Measurements from ENCODE around the gene PLA2G12B.
"Not testable (repeated sequence)": the region's sequence is repeated elsewhere in the genome, so short reads cannot be mapped to it uniquely, and the experiment has no call there.

Gene PLA2G12B

DNA sequence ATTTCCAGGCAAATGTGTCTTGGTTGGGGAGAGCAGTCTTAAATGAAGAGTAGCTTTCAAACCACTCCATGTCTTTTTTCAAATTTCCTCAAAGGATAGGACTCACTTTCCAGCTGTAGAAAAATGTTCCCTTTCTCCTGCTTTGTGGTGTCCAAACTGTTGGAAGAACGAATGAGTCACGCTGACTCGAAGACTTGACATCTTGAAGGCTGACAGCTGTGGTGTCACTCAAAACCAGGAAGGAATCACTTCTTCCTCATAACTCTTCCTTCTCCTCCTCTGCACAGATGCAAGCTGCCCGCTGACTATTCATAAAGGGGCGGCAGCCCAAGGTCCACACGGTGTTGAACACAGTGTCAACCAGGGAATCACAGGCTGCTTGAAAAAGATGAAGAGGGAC is 19.2 kb downstream of the PLA2G12B start:
- DNase-seq (ENCODE audit: low read depth, low spot score) = no peak

DNA sequence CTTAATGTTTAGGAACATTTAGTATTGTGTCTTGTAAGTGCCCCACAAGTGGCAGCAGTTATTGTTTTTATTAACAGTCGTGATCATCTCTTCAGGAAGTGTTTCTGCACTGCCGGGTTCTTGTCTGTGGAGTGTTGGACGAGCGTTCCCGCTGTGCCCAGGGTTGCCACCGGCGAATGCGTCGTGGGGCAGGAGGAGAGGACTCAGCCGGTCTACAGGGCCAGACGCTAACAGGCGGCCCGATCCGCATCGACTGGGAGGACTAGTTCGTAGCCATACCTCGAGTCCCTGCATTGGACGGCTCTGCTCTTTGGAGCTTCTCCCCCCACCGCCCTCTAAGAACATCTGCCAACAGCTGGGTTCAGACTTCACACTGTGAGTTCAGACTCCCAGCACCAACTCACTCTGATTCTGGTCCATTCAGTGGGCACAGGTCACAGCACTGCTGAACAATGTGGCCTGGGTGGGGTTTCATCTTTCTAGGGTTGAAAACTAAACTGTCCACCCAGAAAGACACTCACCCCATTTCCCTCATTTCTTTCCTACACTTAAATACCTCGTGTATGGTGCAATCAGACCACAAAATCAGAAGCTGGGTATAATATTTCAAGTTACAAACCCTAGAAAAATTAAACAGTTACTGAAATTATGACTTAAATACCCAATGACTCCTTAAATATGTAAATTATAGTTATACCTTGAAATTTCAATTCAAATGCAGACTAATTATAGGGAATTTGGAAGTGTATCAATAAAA is 22.2 kb downstream of the PLA2G12B start:
- DNase-seq (ENCODE audit: low read depth, low spot score) = no peak

DNA sequence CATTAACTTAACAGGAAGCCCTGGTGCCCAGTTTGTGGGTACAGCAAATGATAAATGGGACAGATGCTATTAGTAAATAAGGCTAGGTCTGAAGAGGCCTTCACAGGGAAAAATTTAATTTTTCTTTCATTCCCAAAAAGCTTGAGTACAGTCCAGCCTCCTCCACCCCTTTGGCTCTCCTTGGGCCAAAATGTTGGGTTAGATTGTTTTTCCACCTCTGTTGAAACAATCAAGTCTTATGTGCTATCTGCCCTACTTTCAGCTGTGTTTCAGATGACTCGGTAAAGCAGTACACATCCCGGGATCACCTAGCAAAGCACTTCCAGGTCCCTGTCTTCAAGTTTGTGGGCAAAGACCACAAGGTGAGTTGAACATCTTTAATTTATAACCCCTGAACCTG is 24.3 kb downstream of the PLA2G12B start:
- DNase-seq (ENCODE audit: low read depth, low spot score) = no peak

- DNase-seq (ENCODE audit: low read depth, low spot score) = no peak
Observed at GRCh38 chr10:72928798-72929197, 25.8 kb downstream of the PLA2G12B start.

- DNase-seq (ENCODE audit: low read depth, low spot score) = no peak
Observed at GRCh38 chr10:72927485-72927884, 27.1 kb downstream of the PLA2G12B start.

DNA sequence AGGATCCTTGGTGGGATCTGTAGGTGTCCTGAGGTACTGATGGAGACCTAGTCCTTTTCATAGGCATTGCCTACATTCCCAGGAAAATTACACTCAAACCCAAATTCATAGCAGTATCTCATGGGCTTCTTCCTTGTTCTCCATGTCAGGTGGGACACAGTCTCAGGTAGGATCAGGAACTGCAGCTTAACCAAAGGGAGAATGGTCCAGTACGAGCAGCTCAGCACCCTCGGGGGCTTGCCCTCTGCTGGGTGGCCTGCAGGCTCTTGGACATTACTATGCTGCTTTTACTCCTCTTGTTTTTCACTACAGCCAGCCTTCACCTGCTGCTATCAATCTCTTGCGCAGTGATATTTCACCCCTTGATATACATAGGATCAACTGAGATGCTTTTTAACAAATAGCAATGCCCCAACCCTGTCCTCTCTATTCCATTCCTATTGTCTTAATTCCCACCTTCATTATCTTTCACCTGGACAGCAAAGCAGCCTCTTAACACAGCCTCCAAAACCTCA is 28.6 kb downstream of the PLA2G12B start:
- DNase-seq (ENCODE audit: low read depth, low spot score) = no peak

DNA sequence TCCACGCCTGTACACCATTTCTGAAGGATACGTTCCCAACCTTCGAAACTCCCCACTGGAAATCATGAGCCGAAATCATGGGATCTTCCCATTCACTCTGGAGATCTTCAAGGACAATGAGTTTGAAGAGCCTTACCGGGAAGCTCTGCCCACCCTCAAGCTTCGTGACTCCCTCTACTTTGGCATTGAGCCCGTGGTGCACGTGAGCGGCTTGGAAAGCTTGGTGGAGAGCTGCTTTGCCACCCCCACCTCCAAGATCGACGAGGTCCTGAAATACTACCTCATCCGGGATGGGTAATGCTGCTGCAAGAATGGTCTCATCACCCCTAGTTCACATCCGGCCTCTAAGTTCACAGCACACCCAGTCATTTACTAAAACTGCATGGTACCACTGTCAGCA is 30.3 kb downstream of the PLA2G12B start:
- no peak for DNase-seq (ENCODE audit: low read depth, low spot score)

GRCh38 chr10:72921147-72921683 is 33.4 kb downstream of the PLA2G12B start:
- DNase-seq (ENCODE audit: low read depth, low spot score) = not testable (repeated sequence)

- no peak for DNase-seq (ENCODE audit: low read depth, low spot score)
Observed at GRCh38 chr10:72918352-72918751, 36.3 kb downstream of the PLA2G12B start.

GRCh38 chr10:72917803-72918332 is 36.7 kb downstream of the PLA2G12B start:
- not testable (repeated sequence) for DNase-seq (ENCODE audit: low read depth, low spot score)

DNA sequence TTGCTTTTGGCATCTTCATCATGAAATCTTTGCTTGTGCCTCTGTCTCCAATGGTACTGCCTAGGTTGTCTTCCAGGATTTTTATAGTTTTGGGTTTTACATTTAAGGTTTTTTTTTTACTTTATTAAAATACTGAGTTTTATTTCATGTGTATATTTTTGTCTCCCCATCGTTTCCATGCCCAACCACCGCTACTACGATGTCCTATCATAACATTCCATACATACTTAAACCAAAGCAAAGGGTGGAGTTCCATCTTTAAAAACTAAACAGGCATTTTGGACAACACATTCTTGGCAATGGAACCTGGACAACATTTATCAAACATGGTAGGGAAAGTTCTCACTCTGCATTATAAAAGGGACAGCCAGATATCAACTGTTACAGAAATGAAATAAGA is 37.4 kb downstream of the PLA2G12B start:
- DNase-seq (ENCODE audit: low read depth, low spot score) = not testable (repeated sequence)

DNA sequence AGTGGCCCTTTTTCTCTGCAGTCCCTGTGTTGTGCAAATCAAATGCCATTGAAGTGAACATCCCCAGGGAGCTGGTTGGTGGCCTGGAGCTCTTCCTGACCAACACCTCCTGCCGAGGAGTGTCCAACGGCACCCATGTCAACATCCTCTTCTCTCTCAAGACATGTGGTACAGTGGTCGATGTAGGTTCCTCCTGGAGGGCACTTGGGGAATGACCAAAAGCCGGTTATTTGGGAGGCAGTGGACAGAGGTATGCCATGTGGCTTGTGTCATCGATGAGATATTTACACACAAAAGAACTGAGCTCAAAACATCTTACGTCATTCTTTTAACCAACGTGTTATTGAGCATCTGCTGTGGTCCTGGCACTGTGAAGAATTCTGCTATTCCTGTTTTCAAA is 41.3 kb downstream of the PLA2G12B start:
- peak; percentile 56 for DNase-seq (ENCODE audit: low read depth, low spot score)

- DNase-seq (ENCODE audit: low read depth, low spot score) = no peak
Observed at GRCh38 chr10:72912736-72913135, 41.9 kb downstream of the PLA2G12B start.

DNA sequence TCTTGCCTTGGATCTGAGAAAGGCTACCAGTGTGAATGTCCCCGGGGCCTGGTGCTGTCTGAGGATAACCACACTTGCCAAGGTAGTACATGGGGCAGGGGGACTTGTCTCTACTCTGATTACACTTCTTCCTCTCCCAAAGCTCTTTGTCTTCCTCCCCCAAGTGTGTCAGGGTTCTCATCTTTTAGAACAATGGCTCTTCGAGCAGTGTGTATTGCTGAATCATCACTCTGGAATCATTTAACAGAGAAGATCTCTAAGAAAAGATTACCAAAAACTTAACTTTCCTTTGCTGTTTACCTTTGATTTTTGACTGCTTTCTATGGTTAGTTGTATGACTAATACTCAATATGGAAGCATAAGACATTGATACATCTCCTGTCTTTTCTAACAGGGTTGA is 42.8 kb downstream of the PLA2G12B start:
- DNase-seq (ENCODE audit: low read depth, low spot score) = no peak

DNA sequence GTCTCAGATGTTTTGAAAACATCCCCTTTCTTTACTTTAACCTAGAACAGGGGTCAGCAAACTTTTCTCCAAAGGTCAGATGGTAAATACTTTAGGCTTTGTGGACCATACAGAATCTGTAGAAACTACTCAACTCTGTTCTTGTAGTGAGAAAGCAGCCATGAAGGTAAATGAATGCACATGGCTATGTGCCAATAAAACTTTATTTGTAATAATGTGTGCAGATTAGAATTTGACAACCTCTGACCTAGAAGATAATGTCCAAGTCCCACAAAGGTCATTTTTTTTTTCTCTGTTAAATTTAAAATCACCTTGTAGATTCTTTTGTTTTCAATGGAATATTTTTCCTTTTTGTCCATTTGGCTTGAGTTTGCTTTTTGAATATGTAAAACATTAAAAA is 43.9 kb downstream of the PLA2G12B start:
- no peak for DNase-seq (ENCODE audit: low read depth, low spot score)

DNA sequence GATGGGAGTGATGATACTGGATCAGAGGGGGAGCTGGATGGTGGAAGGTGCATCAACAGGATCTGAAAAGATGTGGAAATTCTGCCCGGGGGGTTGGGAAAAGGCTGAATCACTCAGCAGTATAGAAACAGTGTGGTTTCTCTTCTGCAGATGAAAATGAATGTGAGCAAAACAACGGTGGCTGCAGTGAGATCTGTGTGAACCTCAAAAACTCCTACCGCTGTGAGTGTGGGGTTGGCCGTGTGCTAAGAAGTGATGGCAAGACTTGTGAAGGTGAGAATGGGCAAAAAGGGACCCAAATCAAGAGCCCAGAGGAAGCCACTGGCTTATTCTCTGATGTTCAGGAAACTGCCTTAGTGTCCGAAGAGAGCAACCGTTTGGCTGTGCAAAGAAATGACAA is 48.2 kb downstream of the PLA2G12B start:
- DNase-seq (ENCODE audit: low read depth, low spot score) = no peak

DNA sequence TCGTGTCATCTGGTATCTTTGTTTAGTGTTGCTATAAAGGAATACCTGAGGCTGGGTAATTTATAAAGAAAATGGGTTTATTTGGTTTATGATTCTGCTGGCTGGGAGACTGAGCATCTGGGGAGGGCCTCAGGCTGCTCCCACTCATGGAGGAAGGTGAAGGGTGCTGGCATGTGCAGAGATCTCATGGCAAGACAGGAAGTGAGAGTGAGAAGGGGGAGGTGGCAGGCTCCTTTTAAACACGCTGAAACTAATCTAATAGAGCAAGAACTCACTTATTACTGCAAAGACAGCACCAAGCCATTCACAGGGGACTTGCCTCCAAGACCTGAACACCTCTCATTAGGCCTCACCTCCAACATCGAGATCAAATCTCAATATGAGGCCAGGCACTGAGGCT is 49.8 kb downstream of the PLA2G12B start:
- DNase-seq (ENCODE audit: low read depth, low spot score) = no peak

- not testable (repeated sequence) for DNase-seq (ENCODE audit: low read depth, low spot score)
Observed at GRCh38 chr10:72903941-72904446, 50.6 kb downstream of the PLA2G12B start.

GRCh38 chr10:72899545-72899944 is 55.1 kb downstream of the PLA2G12B start:
- DNase-seq (ENCODE audit: low read depth, low spot score) = no peak

- DNase-seq (ENCODE audit: low read depth, low spot score) = no peak
Observed at GRCh38 chr10:72898616-72899015, 56.0 kb downstream of the PLA2G12B start.

- no peak for DNase-seq (ENCODE audit: low read depth, low spot score)
Observed at GRCh38 chr10:72895236-72895850, 59.3 kb downstream of the PLA2G12B start.

DNA sequence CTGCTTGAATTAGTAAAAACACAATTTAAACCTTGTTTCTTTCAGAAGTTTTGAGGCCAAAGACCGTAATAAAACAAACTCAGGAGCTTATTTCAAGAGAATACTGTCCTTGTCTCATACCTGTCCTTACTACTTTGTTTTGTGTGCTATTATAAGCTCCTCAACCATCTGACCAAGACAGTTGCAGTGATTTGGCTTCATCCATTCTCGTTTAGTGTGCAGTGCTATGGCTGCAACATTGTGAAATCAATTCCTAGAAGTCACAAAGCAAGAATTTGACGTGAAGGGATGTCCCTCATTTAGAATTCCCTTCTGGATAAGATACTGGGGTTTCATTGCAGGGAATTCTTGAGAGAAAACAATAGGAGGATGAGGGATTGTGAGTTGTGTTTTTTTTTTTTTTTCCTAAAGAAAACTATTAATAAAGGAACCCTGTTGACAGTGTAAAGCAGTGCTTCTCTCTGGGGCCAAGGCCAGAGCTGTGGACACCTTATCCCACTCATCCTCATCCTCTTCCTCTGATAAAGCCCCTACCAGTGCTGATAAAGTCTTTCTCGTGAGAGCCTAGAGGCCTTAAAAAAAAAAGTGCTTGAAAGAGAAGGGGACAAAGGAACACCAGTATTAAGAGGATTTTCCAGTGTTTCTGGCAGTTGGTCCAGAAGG is 61.3 kb downstream of the PLA2G12B start, which contains the start of gene OIT3:
OIT3 (plus strand) TSS at position 604 of the 663 bp plus-strand sequence. CDS start 60 bp downstream, outside the sequence.
- no peak for DNase-seq (ENCODE audit: low read depth, low spot score)
